Prostate gland (tissue), 2 donors: Measurements from ENCODE around the gene RTN4RL1.

Source experiments
- POLR2A ChIP-seq: fragments of 450-650 bp; IDR thresholded peaks from one replicate; pipeline ENCODE4 v1.6.1; 2016; ENCODE audit warnings: antibody characterized with exemption, mild to moderate bottlenecking
- TF ChIP-seq, protein P1 (sequence below), 4 experiments: fragments of 200-600 bp in 2 of 4; fragments of 450-650 bp in 2 of 4; sonication (generic) in 2 of 4; IDR thresholded peaks; 1 replicate in 3 of 4; 2 replicates in 1 of 4; pipeline ENCODE4 v1.5.1; 2016 to 2019; ENCODE audit warnings: antibody characterized with exemption in 4 of 4, mild to moderate bottlenecking in 2 of 4, moderate library complexity in 2 of 4

- TF ChIP-seq, protein P1, sequence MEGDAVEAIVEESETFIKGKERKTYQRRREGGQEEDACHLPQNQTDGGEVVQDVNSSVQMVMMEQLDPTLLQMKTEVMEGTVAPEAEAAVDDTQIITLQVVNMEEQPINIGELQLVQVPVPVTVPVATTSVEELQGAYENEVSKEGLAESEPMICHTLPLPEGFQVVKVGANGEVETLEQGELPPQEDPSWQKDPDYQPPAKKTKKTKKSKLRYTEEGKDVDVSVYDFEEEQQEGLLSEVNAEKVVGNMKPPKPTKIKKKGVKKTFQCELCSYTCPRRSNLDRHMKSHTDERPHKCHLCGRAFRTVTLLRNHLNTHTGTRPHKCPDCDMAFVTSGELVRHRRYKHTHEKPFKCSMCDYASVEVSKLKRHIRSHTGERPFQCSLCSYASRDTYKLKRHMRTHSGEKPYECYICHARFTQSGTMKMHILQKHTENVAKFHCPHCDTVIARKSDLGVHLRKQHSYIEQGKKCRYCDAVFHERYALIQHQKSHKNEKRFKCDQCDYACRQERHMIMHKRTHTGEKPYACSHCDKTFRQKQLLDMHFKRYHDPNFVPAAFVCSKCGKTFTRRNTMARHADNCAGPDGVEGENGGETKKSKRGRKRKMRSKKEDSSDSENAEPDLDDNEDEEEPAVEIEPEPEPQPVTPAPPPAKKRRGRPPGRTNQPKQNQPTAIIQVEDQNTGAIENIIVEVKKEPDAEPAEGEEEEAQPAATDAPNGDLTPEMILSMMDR (IDR thresholded peaks at IDR 0.05) = no peak
- TF ChIP-seq POLR2A = no peak
Measured at GRCh38 chr17:1946021-1946932, 78.9 kb downstream of the RTN4RL1 start.
